Measurements from ENCODE around the gene SDR9C7.
"Not testable (repeated sequence)": the region's sequence is repeated elsewhere in the genome, so short reads cannot be mapped to it uniquely, and the experiment has no call there.

Gene SDR9C7

DNA sequence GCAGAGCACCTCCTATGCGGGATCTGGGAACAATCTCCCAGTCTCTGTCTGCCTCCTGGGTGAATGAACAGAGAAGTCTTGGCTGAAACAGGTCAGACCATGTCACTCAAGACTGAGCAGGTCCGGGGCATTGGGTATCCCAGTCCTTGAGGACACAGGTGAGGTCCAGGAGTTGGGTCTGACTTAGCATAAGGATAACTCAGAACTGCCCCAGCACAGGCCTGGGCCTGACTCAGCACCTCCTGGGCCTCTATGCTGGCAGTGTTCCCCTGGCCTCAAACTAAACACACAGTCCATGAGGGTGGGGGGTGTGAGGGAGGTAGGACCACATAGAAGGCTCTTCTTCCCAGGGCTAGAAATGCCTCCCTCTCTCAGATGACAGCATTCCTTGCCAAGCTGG lies 1.5 kb upstream of the SDR9C7 start:
- no peak for DNase-seq
- TF ChIP-seq POLR2A (IDR thresholded peaks at IDR 0.05; ENCODE audit: low read length) (no peak), GATA1 (IDR thresholded peaks at IDR 0.05; ENCODE audit: low read depth, low read length) (no peak)

DNA sequence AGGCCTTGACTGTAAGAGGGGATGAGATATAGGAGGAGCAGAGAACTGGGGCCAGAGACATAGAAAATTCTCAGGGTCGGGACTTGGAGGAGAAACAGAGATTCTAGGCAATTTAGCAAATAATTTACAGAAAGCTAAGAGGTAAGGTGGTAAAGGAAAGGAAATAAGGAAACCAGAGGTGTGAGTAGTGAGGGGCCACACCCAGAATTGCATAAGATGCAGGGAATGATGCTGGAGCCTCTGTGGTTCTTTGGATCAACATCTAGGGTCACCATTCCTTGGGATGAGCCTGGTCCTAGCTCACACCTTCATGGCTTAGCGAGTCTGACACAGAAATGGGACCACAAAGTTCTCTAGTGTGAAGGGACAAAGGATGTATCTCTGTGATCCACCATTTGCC lies 949 bp upstream of the SDR9C7 start:
- DNase-seq, result no peak
- TF ChIP-seq POLR2A (IDR thresholded peaks at IDR 0.05; ENCODE audit: low read length), result no peak
- no peak for TF ChIP-seq GATA1 (IDR thresholded peaks at IDR 0.05; ENCODE audit: low read depth, low read length)

DNA sequence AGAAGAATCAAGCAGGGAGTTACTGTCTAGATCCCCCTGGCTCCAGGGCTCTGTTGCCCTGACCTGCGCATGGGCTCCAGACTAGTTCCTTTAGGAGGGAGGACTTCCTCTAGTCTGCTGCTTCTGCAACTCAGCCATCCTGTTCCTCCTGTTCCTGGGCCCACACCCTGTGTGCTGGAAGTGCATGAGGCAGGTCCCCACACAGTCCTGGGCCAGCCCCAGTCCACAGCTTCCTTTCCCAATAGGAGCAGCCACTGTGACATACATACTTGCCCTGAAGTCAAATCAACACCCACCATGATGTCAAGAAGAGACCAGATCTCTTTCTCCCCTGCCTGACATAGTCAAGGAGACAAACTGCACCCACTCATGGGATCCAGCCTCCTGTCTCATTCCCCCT lies 1.3 kb downstream of the SDR9C7 start:
- DNase-seq, result peak in 1 of 2 experiments; percentile 29
- TF ChIP-seq GATA1 (IDR thresholded peaks at IDR 0.05; ENCODE audit: low read depth, low read length) (no peak), POLR2A (IDR thresholded peaks at IDR 0.05; ENCODE audit: low read length) (no peak)

DNA sequence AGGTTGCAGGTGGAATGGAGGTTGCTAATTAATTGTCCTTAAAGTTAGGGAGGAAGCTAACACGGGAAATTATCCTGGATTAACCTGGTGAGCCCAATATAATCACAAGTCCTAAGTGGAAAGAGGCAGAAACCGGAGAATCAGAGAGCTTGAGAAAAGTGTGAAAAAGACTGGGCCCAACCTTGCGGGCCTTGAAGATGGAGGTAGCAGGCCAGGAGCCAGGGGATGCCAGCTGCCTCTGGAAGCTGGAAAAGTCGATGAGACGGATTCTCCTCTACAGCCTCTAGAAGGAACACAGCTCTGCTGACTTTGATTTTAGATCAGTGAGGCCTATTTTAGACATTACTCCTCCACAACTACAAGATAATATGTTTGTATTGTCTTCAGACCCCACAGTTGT lies 2.1 kb downstream of the SDR9C7 start:
- peak in 1 of 2 experiments; percentile 28 for DNase-seq
- TF ChIP-seq POLR2A (IDR thresholded peaks at IDR 0.05; ENCODE audit: low read length) (no peak), GATA1 (IDR thresholded peaks at IDR 0.05; ENCODE audit: low read depth, low read length) (no peak)

GRCh38 chr12:56931474-56931978 lies 2.7 kb downstream of the SDR9C7 start:
- DNase-seq, result peak; percentile 92 to 93
- TF ChIP-seq POLR2A (IDR thresholded peaks at IDR 0.05; ENCODE audit: low read length) (peak; percentile 33), GATA1 (IDR thresholded peaks at IDR 0.05; ENCODE audit: low read depth, low read length) (no peak)

GRCh38 chr12:56930241-56930640 lies 4.0 kb downstream of the SDR9C7 start:
- no peak for DNase-seq
- TF ChIP-seq GATA1 (IDR thresholded peaks at IDR 0.05; ENCODE audit: low read depth, low read length) (no peak), POLR2A (IDR thresholded peaks at IDR 0.05; ENCODE audit: low read length) (no peak)

DNA sequence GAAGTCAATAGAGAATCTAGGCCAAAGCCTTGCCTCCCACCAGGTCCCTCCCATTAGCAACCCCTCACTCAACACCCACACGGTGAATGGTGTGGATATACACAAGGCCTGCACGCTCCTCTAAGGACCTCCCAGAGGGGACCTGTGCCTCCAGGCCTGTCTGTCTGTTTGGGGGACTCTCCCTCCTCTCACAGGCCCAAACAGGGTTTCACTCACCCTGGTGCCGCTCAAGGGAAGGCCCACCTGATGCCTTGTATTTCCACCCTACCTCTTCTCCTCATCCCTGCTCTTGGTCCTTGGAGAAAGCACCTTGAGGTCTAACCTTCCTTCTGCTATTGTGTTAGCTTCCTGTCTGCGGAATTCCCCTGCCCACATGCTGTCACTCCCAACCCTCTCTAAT lies 4.4 kb downstream of the SDR9C7 start:
- TF ChIP-seq POLR2A (IDR thresholded peaks at IDR 0.05; ENCODE audit: low read length) (no peak), GATA1 (IDR thresholded peaks at IDR 0.05; ENCODE audit: low read depth, low read length) (no peak)
- no peak for DNase-seq

DNA sequence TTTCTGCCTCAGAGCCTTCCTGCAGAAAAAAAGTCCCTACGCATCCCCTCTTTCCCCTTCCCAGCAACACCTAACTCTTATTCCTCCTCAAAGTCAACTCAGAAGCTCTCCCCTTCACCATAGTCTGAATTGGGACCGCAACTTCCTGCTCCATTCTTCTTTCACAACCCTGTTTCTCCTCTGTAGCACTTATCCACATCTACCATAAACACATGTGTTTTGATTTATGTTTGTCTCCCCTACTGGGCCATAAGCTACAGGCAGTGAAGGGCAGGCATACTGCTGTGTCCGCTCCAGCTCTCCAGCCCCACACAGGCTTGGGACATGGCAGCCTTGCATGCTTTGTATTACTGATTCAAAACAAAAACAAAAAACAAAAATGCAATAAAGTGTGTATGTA lies 5.9 kb downstream of the SDR9C7 start:
- no peak for DNase-seq
- TF ChIP-seq GATA1 (IDR thresholded peaks at IDR 0.05; ENCODE audit: low read depth, low read length) (no peak), POLR2A (IDR thresholded peaks at IDR 0.05; ENCODE audit: low read length) (no peak)

GRCh38 chr12:56927281-56927680 lies 6.9 kb downstream of the SDR9C7 start:
- TF ChIP-seq GATA1 (IDR thresholded peaks at IDR 0.05; ENCODE audit: low read depth, low read length) (no peak), POLR2A (IDR thresholded peaks at IDR 0.05; ENCODE audit: low read length) (no peak)
- DNase-seq, result no peak

GRCh38 chr12:56922031-56922430 lies 12.2 kb downstream of the SDR9C7 start:
- DNase-seq, result no peak
- TF ChIP-seq GATA1 (IDR thresholded peaks at IDR 0.05; ENCODE audit: low read depth, low read length), result no peak
- no peak for TF ChIP-seq POLR2A (IDR thresholded peaks at IDR 0.05; ENCODE audit: low read length)

- TF ChIP-seq GATA1 (IDR thresholded peaks at IDR 0.05; ENCODE audit: low read depth, low read length) (no peak), POLR2A (IDR thresholded peaks at IDR 0.05; ENCODE audit: low read length) (no peak)
- DNase-seq, result no peak
Measured at GRCh38 chr12:56921346-56921745, 12.9 kb downstream of the SDR9C7 start.

GRCh38 chr12:56918139-56918538 lies 16.1 kb downstream of the SDR9C7 start:
- DNase-seq, result not testable (repeated sequence)

DNA sequence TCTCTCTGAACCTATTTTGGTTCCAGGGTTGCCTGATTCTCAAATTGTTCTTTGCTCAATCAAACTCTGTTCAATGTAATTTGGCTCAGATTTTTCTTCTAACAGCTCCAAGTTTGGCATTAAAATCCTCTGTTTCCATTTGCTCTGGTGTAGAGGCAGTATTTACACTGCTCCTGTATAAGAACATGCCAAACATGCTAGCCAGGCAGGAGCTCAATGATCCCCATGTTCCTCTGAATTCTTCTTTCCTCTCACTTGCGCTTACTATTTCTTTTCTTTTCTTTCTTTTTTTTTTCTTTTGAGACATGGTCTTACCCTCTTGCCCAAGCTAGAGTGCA lies 17.2 kb downstream of the SDR9C7 start:
- DNase-seq, result no peak

DNA sequence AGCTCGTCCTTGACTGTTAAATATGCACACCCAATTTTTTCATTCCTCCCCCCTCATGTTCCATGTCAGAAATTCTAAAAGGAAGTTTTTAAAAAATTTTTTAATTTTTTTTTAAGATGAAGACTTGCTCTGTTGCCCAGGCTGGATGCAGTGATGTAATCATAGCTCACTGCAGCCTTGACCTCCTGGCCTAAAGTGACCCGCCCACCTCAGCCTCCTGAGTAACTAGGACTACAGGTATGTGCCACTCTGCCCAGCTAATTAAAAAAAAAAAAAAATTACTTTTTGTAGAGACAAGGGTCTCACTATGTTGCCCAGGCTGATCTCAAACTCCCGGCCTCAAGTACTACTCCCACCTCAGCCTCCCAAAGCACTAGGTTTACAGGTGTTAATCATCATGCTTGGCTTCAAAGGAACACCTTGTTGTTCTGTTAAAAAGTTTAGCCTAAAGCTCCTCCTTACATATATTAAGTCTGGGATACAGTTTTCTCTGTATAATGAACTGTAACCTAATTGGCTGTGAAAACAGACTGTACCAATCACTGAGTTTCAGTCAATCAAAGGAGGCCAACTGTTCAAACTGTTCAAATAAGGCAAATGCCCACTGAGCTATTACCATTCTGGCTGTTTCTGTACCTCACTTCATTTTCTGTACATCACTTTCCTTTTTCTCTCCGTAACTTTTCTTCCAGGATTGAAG lies 17.8 kb downstream of the SDR9C7 start:
- DNase-seq, result no peak
- TF ChIP-seq POLR2A (IDR thresholded peaks at IDR 0.05; ENCODE audit: low read length) (no peak), GATA1 (IDR thresholded peaks at IDR 0.05; ENCODE audit: low read depth, low read length) (no peak)

More for the DNA sequence above, 17.2 kb downstream of the SDR9C7 start:
- TF ChIP-seq POLR2A (IDR thresholded peaks at IDR 0.05; ENCODE audit: low read length) (no peak), GATA1 (IDR thresholded peaks at IDR 0.05; ENCODE audit: low read depth, low read length) (no peak)

DNA sequence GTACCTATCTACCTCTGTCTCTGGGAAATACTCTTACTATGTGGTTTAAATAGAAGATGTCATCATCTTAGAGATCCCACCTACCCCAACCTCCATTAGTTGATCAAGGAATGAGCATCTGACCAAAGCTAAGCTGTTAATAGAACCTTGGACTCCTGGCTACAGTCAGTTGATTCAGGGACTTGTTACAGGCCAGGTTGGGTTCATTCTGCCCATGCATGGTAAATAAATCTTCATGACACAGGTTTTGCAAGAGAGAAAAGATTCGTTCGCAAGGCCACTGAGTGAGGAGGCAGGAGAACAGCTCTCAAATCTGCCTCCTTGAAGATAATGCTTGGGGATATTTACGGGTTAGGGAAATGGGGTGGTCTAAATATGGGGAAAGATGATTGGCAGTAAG lies 19.5 kb downstream of the SDR9C7 start:
- no peak for DNase-seq
- TF ChIP-seq GATA1 (IDR thresholded peaks at IDR 0.05; ENCODE audit: low read depth, low read length), result no peak

GRCh38 chr12:56914256-56914655 lies 20.0 kb downstream of the SDR9C7 start:
- no peak for DNase-seq
- TF ChIP-seq GATA1 (IDR thresholded peaks at IDR 0.05; ENCODE audit: low read depth, low read length), result no peak
- TF ChIP-seq POLR2A (IDR thresholded peaks at IDR 0.05; ENCODE audit: low read length), result no peak

DNA sequence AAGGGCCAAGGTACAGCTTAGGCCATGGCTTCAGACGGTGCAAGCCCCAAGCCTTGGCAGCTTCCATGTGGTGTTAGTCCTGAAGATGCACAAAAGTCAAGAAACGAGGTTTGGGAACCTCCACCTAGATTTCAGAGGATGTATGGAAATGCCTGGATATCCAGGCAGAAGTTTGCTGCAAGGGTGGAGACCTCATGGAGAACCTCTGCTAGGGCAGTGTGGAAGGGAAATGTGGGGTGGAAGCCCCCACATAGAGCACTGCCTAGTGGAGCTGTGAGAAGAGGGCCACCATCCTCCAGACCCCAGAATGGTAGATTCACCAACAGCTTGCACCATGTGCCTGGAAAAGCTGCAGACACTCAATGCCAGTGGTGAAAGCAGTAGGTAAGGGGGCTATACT lies 24.8 kb downstream of the SDR9C7 start:
- not testable (repeated sequence) for DNase-seq
